Lung (tissue), 12 donors: ENCODE data around the gene ZFP62. TPM values are rescaled to one million over a fixed set of nuclear protein-coding genes. Genes with fewer than 3 reads are reported as not detected.
A peak's percentile ranks its signal among the peaks of the same experiment; 100 is the strongest.

Source experiments
- ATAC-seq: fragments of 200-7000 bp; cut with Tn5 transposase; one replicate; pipeline ENCODE4 v1.9.1; 2020; ENCODE audit warnings: moderate number of reproducible peaks; ENCODE audit not compliant: insufficient read depth, low FRiP score
- DNase-seq, 3 donors: peaks; one replicate each; pipeline ENCODE4 v3.0.0-alpha.2; 2013 to 2017
- H3K27ac ChIP-seq, 2 donors: one replicate each; pipeline ENCODE4 v1.5.1; 2013; ENCODE audit warnings: mild to moderate bottlenecking in 2 of 2, moderate library complexity in 2 of 2, control low read depth in 1 of 2, inconsistent platforms in 1 of 2, low read depth in 1 of 2, low read length in 1 of 2
- H3K27me3 ChIP-seq, 3 donors: one replicate each; pipeline ENCODE4 v1.5.1; 2013; ENCODE audit warnings: low read length in 2 of 3; ENCODE audit not compliant: control insufficient read depth in 3 of 3, insufficient read depth in 3 of 3
- H3K36me3 ChIP-seq, 4 donors: one replicate each; pipeline ENCODE4 v1.5.1; 2013; ENCODE audit warnings: low read length in 4 of 4, mild to moderate bottlenecking in 1 of 4, moderate library complexity in 1 of 4; ENCODE audit not compliant: control insufficient read depth in 4 of 4, insufficient read depth in 4 of 4
- H3K4me1 ChIP-seq, 5 donors: one replicate each; pipeline ENCODE4 v1.5.1; 2013; ENCODE audit warnings: low read length in 5 of 5, mild to moderate bottlenecking in 2 of 5, moderate library complexity in 1 of 5; ENCODE audit not compliant: control insufficient read depth in 5 of 5, insufficient read depth in 5 of 5
- H3K4me3 ChIP-seq: one replicate; pipeline ENCODE4 v1.5.1; 2013; ENCODE audit warnings: mild to moderate bottlenecking, control low read depth, moderate library complexity
- H3K9ac ChIP-seq, 2 donors: one replicate each; pipeline ENCODE4 v1.5.1; 2013; ENCODE audit warnings: low read length in 2 of 2, control low read depth in 1 of 2; ENCODE audit not compliant: insufficient read depth in 1 of 2
- H3K9me3 ChIP-seq, 4 donors: one replicate each; pipeline ENCODE4 v1.5.1; 2013; ENCODE audit warnings: low read length in 3 of 4, mild to moderate bottlenecking in 1 of 4, moderate library complexity in 1 of 4; ENCODE audit not compliant: control insufficient read depth in 4 of 4, insufficient read depth in 3 of 4
- CTCF ChIP-seq: IDR thresholded peaks from 2 replicates; pipeline ENCODE4 v1.5.1; 2012; ENCODE audit warnings: mild to moderate bottlenecking; ENCODE audit errors: control extremely low read depth, extremely low read depth
- WGBS, 2 donors: extraction: QIAGEN DNeasy Blood & Tissue Kit; methylation state at CpG; one replicate each; pipeline ENCODE4 v1.1.7; 2013; 5-methylcytosine and 5-hydroxymethylcytosine counted together
- polyA plus RNA-seq, 2 donors: library from polyadenylated mRNA; stranded (reverse); fragments of 200-250 nt; gene quantifications; one replicate each; pipeline ENCODE4 v1.2.1, GENCODE V29; 2013
- total RNA-seq, 2 donors: library from RNA; depleted of rRNA in 1 of 2; stranded (reverse); fragments of >200 nt in 1 of 2; gene quantifications; one replicate each; pipeline ENCODE4 v1.2.1, GENCODE V29; 2014 to 2021
- donor health status: control.
- donor health status: control.
- donor health status: Bipolar disorder and iron deficiency.
- donor health status: healthy.
- donor health status: DM: yes; HTN: yes; CAD: no.

Gene ZFP62
- total and polyA plus RNA-seq, 4 donors, result 9.6 to 31.2 (median 20.0) TPM

GRCh38 chr5:180839935-180840334 lies 21.1 kb downstream of the ZFP62 start:
- H3K27me3 ChIP-seq, result no peaks in the 10 kb centered on the region
- no peak overlapping the region for H3K9ac ChIP-seq
- H3K4me3 ChIP-seq, result no peak overlapping the region
- peaks cover 4 to 8% (median 7%) of the 10 kb centered on the region in 4 donors for H3K36me3 ChIP-seq
- no peak for ATAC-seq
- DNase-seq, result no peak
- 95 to 100% methylated on average over 3 of the region's 3 CpGs for WGBS, 2 donors
- H3K4me1 ChIP-seq, result peaks cover 0 to 1% (median 0%) of the 10 kb centered on the region in 5 donors
- H3K27ac ChIP-seq, result no peak overlapping the region
- TF ChIP-seq CTCF, result no peak
- H3K9me3 ChIP-seq, result peaks cover 0 to 5% (median 0%) of the 10 kb centered on the region in 4 donors

- no peak overlapping the region for H3K4me3 ChIP-seq
- peaks cover 5 to 13% (median 12%) of the 10 kb centered on the region in 4 donors for H3K36me3 ChIP-seq
- TF ChIP-seq CTCF, result no peak
- DNase-seq, result no peak
- H3K9ac ChIP-seq, result no peak overlapping the region
- no peak overlapping the region for H3K27ac ChIP-seq
- peaks cover 0 to 5% (median 0%) of the 10 kb centered on the region in 4 donors for H3K9me3 ChIP-seq
- H3K27me3 ChIP-seq, result no peaks in the 10 kb centered on the region
- no peaks in the 10 kb centered on the region for H3K4me1 ChIP-seq
- no peak for ATAC-seq
- WGBS, 2 donors, result 98 to 100% methylated on average over 2 of the region's 2 CpGs
Measured at GRCh38 chr5:180839227-180839626, 21.8 kb downstream of the ZFP62 start.

GRCh38 chr5:180837478-180837877 lies 23.6 kb downstream of the ZFP62 start:
- H3K9me3 ChIP-seq, result peaks cover 0 to 5% (median 0%) of the 10 kb centered on the region in 4 donors
- DNase-seq (no peak), ATAC-seq (no peak)
- no peak overlapping the region for H3K9ac ChIP-seq
- H3K27me3 ChIP-seq, result no peaks in the 10 kb centered on the region
- no peak overlapping the region for H3K4me3 ChIP-seq
- H3K27ac ChIP-seq, result no peak overlapping the region
- peaks cover 0 to 6% (median 4%) of the 10 kb centered on the region in 5 donors for H3K4me1 ChIP-seq
- no peak for TF ChIP-seq CTCF
- peaks cover 5 to 13% (median 12%) of the 10 kb centered on the region in 4 donors for H3K36me3 ChIP-seq
- 95 to 96% methylated on average over 4 of the region's 4 CpGs for WGBS, 2 donors

- no peak overlapping the region for H3K9ac ChIP-seq
- 61 to 70% methylated on average over 2 of the region's 2 CpGs for WGBS, 2 donors
- H3K27ac ChIP-seq, result peak overlapping the region in 1 of 2 donors; percentile 58
- no peaks in the 10 kb centered on the region for H3K27me3 ChIP-seq
- H3K4me3 ChIP-seq, result no peak overlapping the region
- H3K4me1 ChIP-seq, result peaks cover 0 to 15% (median 10%) of the 10 kb centered on the region in 5 donors
- peaks cover 5 to 25% (median 15%) of the 10 kb centered on the region in 4 donors for H3K36me3 ChIP-seq
- H3K9me3 ChIP-seq, result peaks cover 0 to 5% (median 2%) of the 10 kb centered on the region in 4 donors
- ATAC-seq, result no peak
- no peak for DNase-seq
- TF ChIP-seq CTCF, result no peak
Measured at GRCh38 chr5:180832638-180833068, 28.4 kb downstream of the ZFP62 start.
